Keratinocyte (primary cell): ENCODE measurements around the gene ISM1.

Source experiments
- EZH2 ChIP-seq: IDR thresholded peaks from one replicate; pipeline ENCODE4 v1.6.1; 2012; ENCODE audit warnings: inconsistent platforms, mild to moderate bottlenecking, low read length, moderate library complexity
- TF ChIP-seq, protein P1 (sequence below), 3 experiments: IDR thresholded peaks in 1 of 3; conservative IDR thresholded peaks in 1 of 3; optimal IDR thresholded peaks in 1 of 3; 2 replicates in 2 of 3; 3 replicates in 1 of 3; pipeline versions ENCODE3 to v1.5.1; 2011; ENCODE audit warnings: low read length in 3 of 3, mild to moderate bottlenecking in 3 of 3, moderate library complexity in 2 of 3, control low read depth in 1 of 3, inconsistent platforms in 1 of 3; ENCODE audit not compliant: insufficient read depth in 2 of 3; ENCODE audit errors: extremely low read depth in 1 of 3

DNA sequence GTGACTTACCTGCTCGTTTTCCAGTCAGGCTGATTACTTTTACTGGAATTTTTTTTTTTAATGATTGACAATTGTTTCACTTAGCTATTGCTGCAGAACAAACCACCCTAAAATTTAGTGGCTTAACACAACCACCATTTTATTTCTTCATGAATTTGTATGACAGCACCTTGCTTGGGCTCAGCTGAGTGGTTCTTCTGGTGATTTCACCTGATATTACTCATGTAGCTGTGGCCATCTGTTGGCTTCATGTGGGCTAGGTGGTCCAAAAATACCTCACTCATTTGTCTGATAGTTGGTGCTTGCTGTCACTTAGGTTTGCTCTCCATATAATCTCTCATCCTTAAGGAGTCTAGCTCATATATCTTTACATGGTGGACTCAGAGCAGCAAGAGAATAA, 5.3 kb downstream of the ISM1 start:
- TF ChIP-seq, protein P1, sequence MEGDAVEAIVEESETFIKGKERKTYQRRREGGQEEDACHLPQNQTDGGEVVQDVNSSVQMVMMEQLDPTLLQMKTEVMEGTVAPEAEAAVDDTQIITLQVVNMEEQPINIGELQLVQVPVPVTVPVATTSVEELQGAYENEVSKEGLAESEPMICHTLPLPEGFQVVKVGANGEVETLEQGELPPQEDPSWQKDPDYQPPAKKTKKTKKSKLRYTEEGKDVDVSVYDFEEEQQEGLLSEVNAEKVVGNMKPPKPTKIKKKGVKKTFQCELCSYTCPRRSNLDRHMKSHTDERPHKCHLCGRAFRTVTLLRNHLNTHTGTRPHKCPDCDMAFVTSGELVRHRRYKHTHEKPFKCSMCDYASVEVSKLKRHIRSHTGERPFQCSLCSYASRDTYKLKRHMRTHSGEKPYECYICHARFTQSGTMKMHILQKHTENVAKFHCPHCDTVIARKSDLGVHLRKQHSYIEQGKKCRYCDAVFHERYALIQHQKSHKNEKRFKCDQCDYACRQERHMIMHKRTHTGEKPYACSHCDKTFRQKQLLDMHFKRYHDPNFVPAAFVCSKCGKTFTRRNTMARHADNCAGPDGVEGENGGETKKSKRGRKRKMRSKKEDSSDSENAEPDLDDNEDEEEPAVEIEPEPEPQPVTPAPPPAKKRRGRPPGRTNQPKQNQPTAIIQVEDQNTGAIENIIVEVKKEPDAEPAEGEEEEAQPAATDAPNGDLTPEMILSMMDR (optimal IDR thresholded peaks at IDR 0.05 in 1 of 3, IDR thresholded peaks at IDR 0.05 in 1 of 3, conservative IDR thresholded peaks at IDR 0.05 in 1 of 3; ENCODE audit: extremely low read depth in 1 of 3, insufficient read depth in 2 of 3, low read length in 3 of 3), result no peak
- TF ChIP-seq EZH2, result no peak
